ENCODE results near the gene PEAR1. TPM values are rescaled to one million over a fixed set of nuclear protein-coding genes. Genes with fewer than 3 reads are reported as not detected.

PEAR1 gene
- total RNA-seq, 2 experiments from 2014 or later = not detected

- Histone ChIP-seq H3K36me3 (ENCODE audit: insufficient read depth, low read length) (no peaks in the 10 kb centered on the region), H2AFZ (ENCODE audit: low read length) (no peak overlapping the region), H3K9me3 (ENCODE audit: low read length) (no peaks in the 10 kb centered on the region), H3K4me1 (ENCODE audit: insufficient read depth, low read length, poor library complexity, severe bottlenecking) (peaks cover 4% of the 10 kb centered on the region), H3K9me2 (ENCODE audit: insufficient read depth, low read length) (no peaks in the 10 kb centered on the region), H3K79me2 (ENCODE audit: insufficient read depth, low read depth, low read length) (no peaks in the 10 kb centered on the region), H4K20me1 (ENCODE audit: insufficient read depth, low read length) (no peaks in the 10 kb centered on the region), H3K4me3 (ENCODE audit: low read depth, low read length, poor library complexity, severe bottlenecking) (no peak overlapping the region), H3K27ac (ENCODE audit: low read depth, low read length, poor library complexity, severe bottlenecking) (no peak overlapping the region), H3K4me2 (ENCODE audit: low read length) (no peak overlapping the region)
- BruUV-seq (replicated peaks) = no TSS peak
- POLR2A ChIA-PET = interaction anchor here (0.6 kb wide), 1 partner anchor 210 kb away, joined by 4 read pairs; no protein-coding TSS in a partner anchor
- TF ChIP-seq CTCF (conservative IDR thresholded peaks at IDR 0.05; ENCODE audit: low read length) (no peak), EZH2phosphoT487 (IDR thresholded peaks at IDR 0.05; ENCODE audit: borderline replicate concordance, low read depth, low read length) (no peak)
- DNase-seq (ENCODE audit: low spot score) = no peak
- CTCF ChIA-PET (ENCODE audit: unreplicated experiment) = no interaction called here
- intact Hi-C loops (cut with micrococcal nuclease; ENCODE audit: unreplicated experiment) = loop anchor here (5.0 kb wide), 1 partner anchor 136 kb away; the partner anchor contains the start of genes ISG20L2 and METTL25B
Observed at GRCh38 chr1:156862997-156863599, 30.4 kb upstream of the PEAR1 start.

- H2AFZ ChIP-seq (ENCODE audit: low read length) = no peak overlapping the region
- H3K27ac ChIP-seq (ENCODE audit: low read depth, low read length, poor library complexity, severe bottlenecking) = no peak overlapping the region
- no TSS peak for BruUV-seq (replicated peaks)
- no peak for DNase-seq (ENCODE audit: low spot score)
- H3K4me2 ChIP-seq (ENCODE audit: low read length) = no peak overlapping the region
- H3K9me3 ChIP-seq (ENCODE audit: low read length) = no peaks in the 10 kb centered on the region
- intact Hi-C loops (cut with micrococcal nuclease; ENCODE audit: unreplicated experiment) = loop anchor here (5.0 kb wide), 1 partner anchor 136 kb away; the partner anchor contains the start of genes ISG20L2 and METTL25B
- H3K4me3 ChIP-seq (ENCODE audit: low read depth, low read length, poor library complexity, severe bottlenecking) = no peak overlapping the region
- no peaks in the 10 kb centered on the region for H4K20me1 ChIP-seq (ENCODE audit: insufficient read depth, low read length)
- peaks cover 4% of the 10 kb centered on the region for H3K4me1 ChIP-seq (ENCODE audit: insufficient read depth, low read length, poor library complexity, severe bottlenecking)
- TF ChIP-seq CTCF (conservative IDR thresholded peaks at IDR 0.05; ENCODE audit: low read length) (no peak), EZH2phosphoT487 (IDR thresholded peaks at IDR 0.05; ENCODE audit: borderline replicate concordance, low read depth, low read length) (no peak)
- ChIA-PET POLR2A (no interaction called here), CTCF (ENCODE audit: unreplicated experiment) (no interaction called here)
- no peaks in the 10 kb centered on the region for H3K79me2 ChIP-seq (ENCODE audit: insufficient read depth, low read depth, low read length)
- no peaks in the 10 kb centered on the region for H3K36me3 ChIP-seq (ENCODE audit: insufficient read depth, low read length)
- H3K9me2 ChIP-seq (ENCODE audit: insufficient read depth, low read length) = no peaks in the 10 kb centered on the region
Observed at GRCh38 chr1:156863631-156864030, 29.9 kb upstream of the PEAR1 start.

- POLR2A ChIA-PET = no interaction called here
Observed at GRCh38 chr1:156864796-156865195, 28.7 kb upstream of the PEAR1 start.

More at GRCh38 chr1:156864796-156865195, 28.7 kb upstream of the PEAR1 start:
- H3K4me2 ChIP-seq (ENCODE audit: low read length) = no peak overlapping the region
- CTCF ChIA-PET (ENCODE audit: unreplicated experiment) = no interaction called here
- TF ChIP-seq CTCF (conservative IDR thresholded peaks at IDR 0.05; ENCODE audit: low read length) (no peak), EZH2phosphoT487 (IDR thresholded peaks at IDR 0.05; ENCODE audit: borderline replicate concordance, low read depth, low read length) (no peak)
- no peaks in the 10 kb centered on the region for H3K36me3 ChIP-seq (ENCODE audit: insufficient read depth, low read length)
- H3K4me3 ChIP-seq (ENCODE audit: low read depth, low read length, poor library complexity, severe bottlenecking) = no peak overlapping the region
- H3K4me1 ChIP-seq (ENCODE audit: insufficient read depth, low read length, poor library complexity, severe bottlenecking) = peaks cover 4% of the 10 kb centered on the region
- no peaks in the 10 kb centered on the region for H3K9me3 ChIP-seq (ENCODE audit: low read length)
- intact Hi-C loops (cut with micrococcal nuclease; ENCODE audit: unreplicated experiment) = loop anchor here (5.0 kb wide), 1 partner anchor 137 kb away; the partner anchor contains the start of genes ISG20L2 and METTL25B
- no peak overlapping the region for H2AFZ ChIP-seq (ENCODE audit: low read length)
- no peak overlapping the region for H3K27ac ChIP-seq (ENCODE audit: low read depth, low read length, poor library complexity, severe bottlenecking)
- no peak for DNase-seq (ENCODE audit: low spot score)
- H3K79me2 ChIP-seq (ENCODE audit: insufficient read depth, low read depth, low read length) = no peaks in the 10 kb centered on the region
- BruUV-seq (replicated peaks) = no TSS peak
- no peaks in the 10 kb centered on the region for H4K20me1 ChIP-seq (ENCODE audit: insufficient read depth, low read length)
- no peaks in the 10 kb centered on the region for H3K9me2 ChIP-seq (ENCODE audit: insufficient read depth, low read length)
